ENCODE results near the gene CRYBA2. TPM values are rescaled to one million over a fixed set of nuclear protein-coding genes. Genes with fewer than 3 reads are reported as not detected.

The CRYBA2 gene
- polyA plus RNA-seq, 2 donors: 0.47 to 0.49 TPM

- Histone ChIP-seq H3K4me1 (ENCODE audit: control insufficient read depth in 2 of 2, insufficient read depth in 2 of 2, low read length in 1 of 2) (no peaks in the 10 kb centered on the region), H3K9me3 (ENCODE audit: control insufficient read depth in 2 of 2, insufficient read depth in 1 of 2, low read depth in 1 of 2, low read length in 1 of 2) (no peaks in the 10 kb centered on the region), H3K27ac (ENCODE audit: low read depth in 2 of 2, low read length in 1 of 2) (no peak overlapping the region), H3K36me3 (ENCODE audit: control insufficient read depth in 2 of 2, insufficient read depth in 2 of 2, low read length in 1 of 2) (no peaks in the 10 kb centered on the region), H3K4me3 (ENCODE audit: low read depth in 1 of 2, low read length in 2 of 2) (no peak overlapping the region), H3K27me3 (ENCODE audit: control insufficient read depth in 1 of 2, insufficient read depth in 2 of 2, low read length in 2 of 2) (no peaks in the 10 kb centered on the region)
- 74 to 100% methylated on average over 1 of the region's 1 CpG for WGBS, 2 donors
Measured at GRCh38 chr2:218946621-218947020, 46.6 kb downstream of the CRYBA2 start.

- H3K27ac ChIP-seq (ENCODE audit: low read depth in 2 of 2, low read length in 1 of 2): no peak overlapping the region
- 74 to 87% methylated on average over 1 of the region's 1 CpG for WGBS, 2 donors
- H3K36me3 ChIP-seq (ENCODE audit: control insufficient read depth in 2 of 2, insufficient read depth in 2 of 2, low read length in 1 of 2): no peaks in the 10 kb centered on the region
- H3K9me3 ChIP-seq (ENCODE audit: control insufficient read depth in 2 of 2, insufficient read depth in 1 of 2, low read depth in 1 of 2, low read length in 1 of 2): no peaks in the 10 kb centered on the region
- no peaks in the 10 kb centered on the region for H3K27me3 ChIP-seq (ENCODE audit: control insufficient read depth in 1 of 2, insufficient read depth in 2 of 2, low read length in 2 of 2)
- H3K4me1 ChIP-seq (ENCODE audit: control insufficient read depth in 2 of 2, insufficient read depth in 2 of 2, low read length in 1 of 2): no peaks in the 10 kb centered on the region
- no peak overlapping the region for H3K4me3 ChIP-seq (ENCODE audit: low read depth in 1 of 2, low read length in 2 of 2)
Measured at GRCh38 chr2:218944759-218945404, 48.3 kb downstream of the CRYBA2 start.

Other genes with a start within 250 kb of the CRYBA2 start
- gene CYP27A1, start 211.3 kb downstream of the CRYBA2 start, polyA plus RNA-seq: 1 to 10 TPM; 3.3 to 5.4 TPM
- under 1 TPM in 1 of 2 donors, not detected in 1; 0.02 TPM for gene PRKAG3, start 161.6 kb downstream of the CRYBA2 start, polyA plus RNA-seq
- gene WNT6, start 133.6 kb downstream of the CRYBA2 start, polyA plus RNA-seq: under 1 TPM; 0.31 to 0.76 TPM
- gene WNT10A, start 112.6 kb downstream of the CRYBA2 start, polyA plus RNA-seq: 10 to 100 TPM in 1 of 2 donors, 1 to 10 TPM in 1; 9.6 to 13.7 TPM
- not detected for gene CDK5R2, start 33.8 kb downstream of the CRYBA2 start, polyA plus RNA-seq
- gene FEV, start 8.2 kb downstream of the CRYBA2 start, polyA plus RNA-seq: not detected
- under 1 TPM in 1 of 2 donors, not detected in 1; 0.01 TPM for gene CFAP65, start 48.1 kb upstream of the CRYBA2 start, polyA plus RNA-seq
- under 1 TPM; 0.06 to 0.31 TPM for gene IHH, start 67.5 kb upstream of the CRYBA2 start, polyA plus RNA-seq
- 1 to 10 TPM; 4.4 to 5.9 TPM for gene NHEJ1, start 167.4 kb upstream of the CRYBA2 start, polyA plus RNA-seq
- gene SLC23A3, start 176.6 kb upstream of the CRYBA2 start, polyA plus RNA-seq: 1 to 10 TPM; 1.2 to 3.4 TPM
- gene CNPPD1, start 183.5 kb upstream of the CRYBA2 start, polyA plus RNA-seq: 10 to 100 TPM; 39.5 to 50.6 TPM
- gene RETREG2, start 184.9 kb upstream of the CRYBA2 start, polyA plus RNA-seq: 10 to 100 TPM; 28.4 to 38.6 TPM
- 10 to 100 TPM; 45.2 to 53.6 TPM for gene ZFAND2B, start 213.4 kb upstream of the CRYBA2 start, polyA plus RNA-seq
- 10 to 100 TPM; 24.5 to 45.2 TPM for gene ABCB6, start 225.5 kb upstream of the CRYBA2 start, polyA plus RNA-seq
- 10 to 100 TPM; 20.8 to 28.4 TPM for gene ATG9A, start 236.2 kb upstream of the CRYBA2 start, polyA plus RNA-seq
- gene ANKZF1, start 236.4 kb upstream of the CRYBA2 start, polyA plus RNA-seq: 10 to 100 TPM; 20.4 to 40.7 TPM

Data from esophagus (tissue), 2 donors.